Activated T-helper 2 cell treated with anti-CD3 and anti-CD28 coated beads, Interferon-gamma antibody, Interleukin-2, Interleukin-4, amounts not matched to agents 10 μg/mL and 5 μg/mL and 100 μg/mL, durations not matched to agents 14 hours and 24 hours and 36 hours (primary cell): ENCODE data around the gene COPS9. TPM values are rescaled to one million over a fixed set of nuclear protein-coding genes. Genes with fewer than 3 reads are reported as not detected.

Experiments
- DNase-seq: peaks from one replicate; pipeline ENCODE4 v3.0.0; 2021; ENCODE audit warnings: low spot score
- H3K27ac Mint-ChIP-seq: one replicate; pipeline ENCODE4 v1.8.0; 2021; ENCODE audit warnings: mixed read lengths
- H3K27me3 Mint-ChIP-seq: one replicate; pipeline ENCODE4 v1.8.0; 2021; ENCODE audit warnings: low read depth, mixed read lengths
- H3K36me3 Mint-ChIP-seq: one replicate; pipeline ENCODE4 v1.8.0; 2021; ENCODE audit warnings: low read depth, mixed read lengths
- H3K4me1 Mint-ChIP-seq: one replicate; pipeline ENCODE4 v1.8.0; 2021; ENCODE audit warnings: low read depth, mixed read lengths
- H3K4me3 Mint-ChIP-seq: one replicate; pipeline ENCODE4 v1.8.0; 2021; ENCODE audit warnings: low read depth, mild to moderate bottlenecking, moderate library complexity, mixed read lengths
- H3K9me3 Mint-ChIP-seq: one replicate; pipeline ENCODE4 v1.8.0; 2021; ENCODE audit warnings: mixed read lengths
- intact Hi-C: fragments of 100-400 bp; cut with micrococcal nuclease; formaldehyde crosslinking; loops from one replicate; pipeline ENCODE4 v1.15.1; 2023
- total RNA-seq: library from RNA; stranded (reverse); gene quantifications from 2 replicates; pipeline ENCODE4 v1.2.3, GENCODE V29; 2022

Gene COPS9
- total RNA-seq, 1 donor from 2014 or later = 112 TPM

DNA sequence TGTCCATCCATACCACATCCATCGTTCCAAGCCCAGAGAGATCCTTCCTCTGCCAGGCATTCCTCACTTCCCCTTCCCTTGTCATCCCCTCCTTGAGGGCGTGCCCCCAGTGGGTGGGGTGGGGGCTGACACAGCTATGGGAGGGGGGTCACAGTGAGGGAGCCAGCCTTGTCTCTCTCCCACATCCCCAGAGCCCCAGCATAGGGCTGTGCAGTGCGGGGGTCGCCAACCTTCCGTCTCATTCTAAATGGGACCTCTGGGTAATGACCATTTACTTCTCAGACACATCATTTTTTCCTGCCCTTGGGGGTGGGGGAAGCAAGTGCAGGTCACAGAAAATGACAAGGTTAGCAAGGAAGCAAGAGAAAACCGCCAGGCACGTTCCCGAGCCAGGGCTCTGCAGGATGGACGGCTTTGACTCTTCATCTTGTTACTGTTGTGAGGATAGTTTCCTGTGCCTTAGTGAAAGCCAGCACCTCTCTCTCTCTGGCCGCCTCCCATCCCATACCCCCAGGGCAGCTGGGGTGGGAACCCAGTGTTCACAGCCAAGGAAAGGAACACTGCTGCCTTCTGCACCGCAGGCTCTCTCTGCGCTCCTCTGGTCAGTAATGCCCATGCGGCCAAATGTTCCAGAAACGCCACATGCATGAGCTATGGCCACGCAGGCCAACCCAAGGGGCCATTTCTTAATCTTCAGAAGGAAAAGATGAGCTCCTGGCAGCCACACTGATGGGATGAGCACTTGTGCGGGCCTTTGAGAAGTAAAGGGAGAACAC is 27.0 kb upstream of the COPS9 start:
- Mint-ChIP-seq H3K36me3 (no peaks in the 10 kb centered on the region), H3K4me1 (no peaks in the 10 kb centered on the region), H3K9me3 (peaks cover 6% of the 10 kb centered on the region), H3K27me3 (no peaks in the 10 kb centered on the region), H3K4me3 (no peak overlapping the region), H3K27ac (no peak overlapping the region)
- no peak for DNase-seq
- intact Hi-C loops = no loop called here

DNA sequence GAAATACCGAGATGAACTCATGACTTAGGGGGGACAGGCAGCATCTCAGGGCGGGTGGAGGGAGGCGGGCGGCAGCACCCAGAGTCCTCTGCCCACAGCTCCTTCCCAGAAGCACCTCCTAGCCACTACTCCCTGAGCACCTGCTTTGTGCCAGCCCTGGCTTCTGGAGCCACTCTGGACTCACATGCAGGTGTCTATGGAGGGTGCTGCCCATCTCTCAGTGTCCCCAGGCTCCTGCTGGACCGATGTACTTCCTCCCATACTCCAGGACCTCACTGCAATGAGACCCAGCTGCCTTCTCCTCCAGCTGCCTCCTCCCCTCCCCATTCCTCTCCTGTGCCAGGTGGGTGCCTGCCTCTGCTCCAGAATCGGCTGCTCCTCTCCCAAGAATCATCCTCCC is 26.4 kb upstream of the COPS9 start:
- DNase-seq = no peak
- Mint-ChIP-seq H3K36me3 (no peaks in the 10 kb centered on the region), H3K27ac (no peak overlapping the region), H3K27me3 (no peaks in the 10 kb centered on the region), H3K9me3 (peaks cover 6% of the 10 kb centered on the region), H3K4me3 (no peak overlapping the region), H3K4me1 (no peaks in the 10 kb centered on the region)
- intact Hi-C loops = no loop called here

DNA sequence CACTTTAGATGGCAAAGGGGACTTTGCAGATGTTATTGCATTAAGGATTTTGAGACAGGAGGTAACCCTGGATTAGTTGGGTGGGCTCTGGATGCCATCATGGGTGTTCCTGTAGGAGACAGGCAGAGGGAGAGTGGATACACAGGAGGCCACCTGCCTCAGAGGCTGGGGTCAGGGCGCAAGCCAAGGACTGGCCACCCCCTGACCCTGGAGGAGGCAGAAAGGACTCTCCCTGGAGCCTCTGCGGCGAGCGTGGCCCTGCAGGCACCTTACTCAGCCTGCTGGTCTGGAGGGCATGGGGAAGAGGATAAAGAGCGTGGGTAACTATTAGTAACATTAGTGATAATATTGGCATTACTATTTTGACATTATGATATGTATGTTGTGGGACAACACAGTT is 25.9 kb upstream of the COPS9 start:
- H3K27ac Mint-ChIP-seq = no peak overlapping the region
- H3K9me3 Mint-ChIP-seq = peaks cover 6% of the 10 kb centered on the region
- no peaks in the 10 kb centered on the region for H3K4me1 Mint-ChIP-seq
- H3K27me3 Mint-ChIP-seq = no peaks in the 10 kb centered on the region
- no peaks in the 10 kb centered on the region for H3K36me3 Mint-ChIP-seq
- intact Hi-C loops = no loop called here
- H3K4me3 Mint-ChIP-seq = no peak overlapping the region
- DNase-seq = no peak

DNA sequence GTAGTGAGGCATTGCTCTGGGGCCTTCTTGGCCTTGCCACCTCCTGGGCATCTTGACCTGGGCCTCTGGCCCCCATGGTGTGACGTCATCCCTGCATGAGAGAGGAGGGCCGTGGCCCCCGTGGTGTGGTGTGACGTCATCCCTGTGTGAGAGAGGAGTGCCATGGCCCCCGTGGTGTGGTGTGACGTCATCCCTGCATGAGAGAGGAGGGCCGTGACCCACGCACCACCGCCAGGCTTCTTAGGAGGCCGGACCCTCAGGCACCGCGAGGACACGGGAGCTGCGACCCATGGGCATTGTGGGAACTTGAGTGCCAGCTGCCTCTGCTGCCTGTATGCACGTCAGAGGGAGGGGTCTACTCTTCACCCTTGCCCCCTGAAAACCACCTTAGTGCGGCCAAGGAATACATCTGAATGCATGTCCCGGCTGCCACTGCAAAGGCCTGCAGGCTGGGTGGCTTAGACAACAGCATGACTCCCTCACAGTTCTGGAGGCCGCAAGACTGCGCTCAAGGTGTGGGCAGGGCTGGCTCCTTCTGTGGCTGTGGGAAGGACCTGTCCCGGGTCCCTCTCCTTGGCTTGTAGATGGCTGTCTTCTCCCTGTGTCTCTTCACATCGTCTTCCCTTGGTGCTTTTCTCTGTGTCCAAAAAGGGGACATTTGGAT is 25.1 kb upstream of the COPS9 start:
- Mint-ChIP-seq H3K9me3 (peaks cover 6% of the 10 kb centered on the region), H3K36me3 (no peaks in the 10 kb centered on the region), H3K27ac (no peak overlapping the region), H3K4me1 (no peaks in the 10 kb centered on the region), H3K27me3 (no peaks in the 10 kb centered on the region), H3K4me3 (no peak overlapping the region)
- intact Hi-C loops = no loop called here
- no peak for DNase-seq

DNA sequence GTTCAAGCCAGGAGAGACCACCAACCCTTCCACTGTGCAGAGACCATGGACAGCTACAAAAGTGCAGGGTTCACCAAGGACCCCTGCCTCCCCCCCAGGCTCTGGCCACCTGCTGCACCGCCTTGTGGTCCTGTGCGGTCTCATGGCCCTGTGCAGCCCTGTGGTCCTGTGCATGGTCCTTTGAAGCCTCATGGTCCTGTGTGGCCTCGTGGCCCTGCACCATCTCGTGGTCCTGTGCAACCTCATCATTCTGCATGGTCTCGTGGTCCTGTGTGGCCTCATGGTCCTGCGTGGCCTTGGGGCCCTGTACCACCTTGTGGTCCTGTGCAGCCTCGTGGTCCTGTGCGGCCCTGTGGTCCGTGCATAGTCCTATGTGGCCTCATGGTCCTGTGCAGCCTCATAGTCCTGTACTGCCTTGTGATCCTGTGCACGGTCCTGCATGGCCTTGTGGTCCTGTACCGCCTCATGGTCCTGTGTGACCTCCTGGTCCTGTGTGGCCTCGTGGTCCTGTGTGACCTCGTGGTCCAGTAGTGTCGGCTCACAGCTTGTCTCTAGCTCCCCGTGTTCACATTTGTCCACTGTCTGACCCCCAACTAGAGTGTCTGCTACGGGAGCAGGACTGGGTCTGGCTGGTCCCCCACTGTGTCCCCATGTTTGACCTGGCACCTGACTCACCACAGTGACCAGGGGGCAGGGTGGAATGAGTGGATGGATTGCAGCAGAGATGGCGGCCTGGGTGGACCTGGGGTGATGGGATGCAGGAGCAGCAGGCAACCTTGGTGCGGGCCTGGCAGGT is 24.4 kb upstream of the COPS9 start:
- no peaks in the 10 kb centered on the region for H3K36me3 Mint-ChIP-seq
- DNase-seq = no peak
- intact Hi-C loops = no loop called here
- H3K4me3 Mint-ChIP-seq = no peak overlapping the region
- H3K27me3 Mint-ChIP-seq = no peaks in the 10 kb centered on the region
- H3K9me3 Mint-ChIP-seq = peaks cover 6% of the 10 kb centered on the region
- no peak overlapping the region for H3K27ac Mint-ChIP-seq
- H3K4me1 Mint-ChIP-seq = no peaks in the 10 kb centered on the region

DNA sequence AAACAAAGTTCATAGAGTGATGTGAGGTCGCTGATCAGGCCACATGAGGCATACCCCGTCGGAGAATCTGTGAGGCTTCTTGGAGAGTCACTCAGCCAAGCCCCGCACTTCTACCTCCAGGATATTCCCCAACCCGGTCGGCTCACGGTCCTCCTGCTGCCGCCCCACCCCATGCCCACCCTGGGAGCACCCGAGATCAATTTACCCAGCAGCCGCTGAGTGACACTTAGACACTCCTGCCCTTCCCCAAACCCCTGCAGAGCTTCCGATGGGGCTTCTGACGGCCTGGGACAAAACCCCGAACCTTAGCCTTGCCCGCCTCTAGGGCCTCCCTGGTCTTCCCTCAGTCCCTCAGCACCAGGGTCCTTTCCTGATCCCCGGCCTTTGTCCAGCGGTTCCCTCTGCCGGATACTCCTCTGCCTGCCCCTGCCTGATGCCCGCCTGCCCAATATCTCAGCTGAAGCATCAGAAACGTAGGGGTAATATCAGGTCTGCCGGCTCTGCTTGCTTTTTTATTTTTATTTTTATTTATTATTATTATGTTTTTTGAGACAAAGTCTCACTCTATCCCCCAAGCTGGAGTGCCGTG is 23.2 kb upstream of the COPS9 start:
- Mint-ChIP-seq H3K4me1 (no peaks in the 10 kb centered on the region), H3K9me3 (peaks cover 6% of the 10 kb centered on the region), H3K27me3 (no peaks in the 10 kb centered on the region), H3K27ac (no peak overlapping the region), H3K4me3 (no peak overlapping the region), H3K36me3 (no peaks in the 10 kb centered on the region)
- DNase-seq = no peak
- intact Hi-C loops = no loop called here

DNA sequence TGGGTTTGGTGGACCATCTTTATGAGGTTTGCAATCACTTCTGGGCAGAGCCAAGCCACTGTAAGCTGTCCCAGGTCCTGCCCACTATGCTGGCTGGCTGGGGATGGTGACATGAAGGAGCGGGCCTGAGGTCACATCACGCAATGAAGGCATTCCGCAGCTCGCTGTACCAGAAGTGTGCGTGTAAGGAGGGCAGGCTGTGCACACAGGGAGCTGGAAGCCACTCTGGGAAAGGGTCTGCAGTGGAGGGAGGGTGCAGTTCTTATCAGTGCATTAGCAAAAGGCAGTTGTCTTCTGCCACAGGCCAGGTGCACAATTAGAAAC is 21.0 kb upstream of the COPS9 start:
- Mint-ChIP-seq H3K27ac (no peak overlapping the region), H3K9me3 (no peaks in the 10 kb centered on the region), H3K4me3 (no peak overlapping the region), H3K4me1 (no peaks in the 10 kb centered on the region), H3K36me3 (no peaks in the 10 kb centered on the region), H3K27me3 (no peaks in the 10 kb centered on the region)
- intact Hi-C loops = no loop called here
- DNase-seq = no peak

DNA sequence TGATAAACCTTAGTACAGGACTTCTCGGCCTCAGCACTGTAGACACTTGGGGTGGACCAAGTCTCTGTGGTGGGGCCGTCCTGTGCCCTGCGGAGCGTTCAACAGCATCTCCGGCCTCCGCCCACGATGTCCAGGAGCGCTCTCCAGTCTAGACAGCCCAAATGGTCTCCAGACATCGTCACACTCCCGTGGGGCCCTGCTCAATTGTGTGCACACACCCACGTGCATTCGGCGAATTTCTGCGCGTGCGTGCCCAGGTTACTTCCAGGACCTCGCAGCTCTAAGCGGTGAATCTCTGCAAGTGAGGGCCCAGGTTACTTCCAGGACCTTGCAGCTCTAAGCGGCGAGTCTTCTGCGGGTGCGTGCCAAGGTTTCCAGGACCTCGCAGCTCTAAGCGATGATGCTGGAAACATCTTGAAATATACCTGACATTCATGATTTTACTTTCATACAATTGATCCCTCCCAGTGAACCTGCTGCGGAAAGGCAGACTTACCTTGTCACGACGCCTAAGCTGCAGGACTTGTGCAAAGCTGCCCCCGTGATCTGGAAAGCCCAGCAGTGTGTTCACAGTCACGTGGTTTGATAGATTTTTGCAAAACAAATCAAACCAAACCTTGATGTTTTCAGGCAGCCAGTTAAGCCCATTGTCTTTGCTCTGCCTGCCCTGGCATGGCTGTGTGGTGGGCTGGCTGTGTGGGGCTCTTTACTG is 20.5 kb upstream of the COPS9 start:
- H3K36me3 Mint-ChIP-seq = no peaks in the 10 kb centered on the region
- no peak for DNase-seq
- intact Hi-C loops = no loop called here
- no peaks in the 10 kb centered on the region for H3K9me3 Mint-ChIP-seq
- H3K4me3 Mint-ChIP-seq = no peak overlapping the region
- H3K27ac Mint-ChIP-seq = no peak overlapping the region
- H3K4me1 Mint-ChIP-seq = no peaks in the 10 kb centered on the region
- H3K27me3 Mint-ChIP-seq = no peaks in the 10 kb centered on the region

DNA sequence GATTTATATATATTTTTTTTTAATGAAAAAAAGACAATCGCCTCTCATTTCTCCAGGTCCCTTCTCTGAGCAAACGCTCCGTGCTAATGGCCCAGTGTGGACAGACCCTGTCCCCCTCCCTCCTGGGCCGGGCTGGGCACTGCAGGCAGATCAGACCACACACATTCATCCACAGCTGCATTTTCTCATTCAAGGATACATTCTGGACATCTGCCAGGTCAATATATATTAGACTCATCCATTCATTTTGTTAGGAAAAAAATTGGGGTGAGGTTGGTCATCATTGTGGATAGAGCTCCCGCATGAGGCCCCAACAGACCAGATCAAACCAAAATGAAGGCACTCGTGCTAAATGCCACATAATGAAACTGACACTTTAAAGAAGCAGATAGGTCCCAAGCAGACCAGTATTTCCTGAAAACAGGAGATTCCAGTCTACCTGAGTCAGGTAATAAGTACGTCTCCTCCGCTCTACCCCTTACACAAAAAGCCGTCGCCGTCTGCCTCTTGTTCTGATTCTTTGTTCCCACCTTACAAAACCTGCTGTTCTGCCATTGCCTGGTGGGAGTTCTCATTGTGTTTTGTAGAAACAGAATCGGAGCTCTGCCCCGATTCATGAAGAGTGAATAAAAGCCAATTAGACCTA is 19.8 kb upstream of the COPS9 start:
- Mint-ChIP-seq H3K36me3 (no peaks in the 10 kb centered on the region), H3K27me3 (no peaks in the 10 kb centered on the region), H3K4me1 (no peaks in the 10 kb centered on the region), H3K9me3 (no peaks in the 10 kb centered on the region), H3K4me3 (no peak overlapping the region), H3K27ac (no peak overlapping the region)
- no peak for DNase-seq
- intact Hi-C loops = no loop called here

DNA sequence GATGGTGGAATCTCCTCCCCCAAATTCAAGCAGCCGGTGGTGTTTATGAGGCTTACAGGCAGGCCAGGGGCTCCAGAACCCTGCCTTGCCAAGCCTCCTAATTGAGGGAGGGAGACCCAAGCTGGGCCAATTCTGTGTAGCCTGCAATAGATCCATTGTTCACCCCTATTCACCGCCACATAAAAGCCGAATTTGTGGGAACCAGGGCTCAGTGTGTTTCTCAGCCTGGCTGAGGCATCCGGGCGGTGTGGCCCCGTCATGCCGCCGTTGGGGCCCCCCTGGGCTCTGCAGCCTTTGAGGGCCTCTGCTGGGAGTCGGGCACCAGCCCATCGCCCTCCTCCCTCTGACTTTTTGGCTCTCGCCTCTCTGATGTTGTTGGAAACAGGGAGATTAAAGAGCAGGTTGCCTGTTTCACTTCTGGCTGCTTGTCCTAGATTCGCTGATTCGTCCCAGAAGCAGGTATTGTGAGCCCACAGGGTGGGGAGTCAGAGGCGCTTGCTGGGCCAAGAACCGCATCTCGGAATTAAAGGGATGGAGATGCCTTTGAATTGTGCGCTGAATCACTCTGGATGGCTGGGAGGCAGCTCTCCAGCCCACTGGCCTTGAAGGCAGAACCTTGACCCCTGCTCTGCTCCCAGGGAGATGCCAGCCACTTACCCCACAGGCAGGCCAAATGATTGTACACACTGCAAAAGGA is 19.1 kb upstream of the COPS9 start:
- no peaks in the 10 kb centered on the region for H3K4me1 Mint-ChIP-seq
- no peaks in the 10 kb centered on the region for H3K9me3 Mint-ChIP-seq
- no peaks in the 10 kb centered on the region for H3K27me3 Mint-ChIP-seq
- no peak overlapping the region for H3K27ac Mint-ChIP-seq
- intact Hi-C loops = no loop called here
- no peak for DNase-seq
- H3K4me3 Mint-ChIP-seq = no peak overlapping the region
- no peaks in the 10 kb centered on the region for H3K36me3 Mint-ChIP-seq

DNA sequence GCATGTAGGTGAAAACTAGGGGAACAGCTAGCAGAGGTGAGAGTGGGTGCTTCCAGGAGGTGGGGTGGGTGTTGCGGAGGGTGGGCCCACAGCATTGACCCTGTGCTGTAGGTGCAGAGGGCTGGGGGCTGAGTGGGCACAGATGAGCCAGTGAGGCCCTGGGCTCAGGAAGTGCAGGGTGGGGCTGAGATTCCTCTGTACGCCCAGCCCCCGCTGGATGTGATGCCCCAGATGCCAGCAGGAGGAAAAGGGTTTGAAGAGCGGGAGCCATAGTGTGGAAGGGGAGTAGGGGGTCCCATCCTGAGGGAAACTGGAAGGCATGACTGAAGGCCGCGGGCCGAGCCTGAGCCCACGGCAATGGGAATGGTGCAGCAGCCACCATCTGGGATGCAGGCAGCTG is 18.5 kb upstream of the COPS9 start:
- intact Hi-C loops = no loop called here
- no peaks in the 10 kb centered on the region for H3K36me3 Mint-ChIP-seq
- no peak overlapping the region for H3K4me3 Mint-ChIP-seq
- DNase-seq = no peak
- H3K9me3 Mint-ChIP-seq = no peaks in the 10 kb centered on the region
- H3K4me1 Mint-ChIP-seq = peaks cover 2% of the 10 kb centered on the region
- no peaks in the 10 kb centered on the region for H3K27me3 Mint-ChIP-seq
- H3K27ac Mint-ChIP-seq = no peak overlapping the region

DNA sequence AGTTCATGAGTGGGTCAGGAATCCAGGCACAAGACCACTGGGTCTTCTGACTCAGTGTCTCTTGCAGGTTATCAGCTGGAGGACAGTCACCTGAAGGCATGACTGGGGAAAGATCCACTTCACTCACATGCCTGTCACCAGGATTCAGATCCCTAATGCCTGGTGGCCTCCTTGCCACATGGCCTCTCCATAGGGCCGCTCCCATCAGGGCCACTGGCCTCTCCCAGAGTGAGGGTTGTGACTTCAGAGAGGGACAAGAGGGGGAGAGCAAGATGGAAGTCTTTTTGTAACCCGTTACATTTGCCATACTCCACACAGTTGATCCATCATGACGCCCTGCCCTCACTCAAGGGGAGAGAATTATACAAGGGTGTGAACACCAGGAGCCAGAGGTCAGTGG is 17.3 kb upstream of the COPS9 start:
- H3K27me3 Mint-ChIP-seq = no peaks in the 10 kb centered on the region
- intact Hi-C loops = no loop called here
- DNase-seq = no peak
- H3K36me3 Mint-ChIP-seq = no peaks in the 10 kb centered on the region
- H3K9me3 Mint-ChIP-seq = no peaks in the 10 kb centered on the region
- no peak overlapping the region for H3K27ac Mint-ChIP-seq
- H3K4me1 Mint-ChIP-seq = peaks cover 2% of the 10 kb centered on the region
- H3K4me3 Mint-ChIP-seq = no peak overlapping the region
